Measurements from ENCODE around the gene SELE.

Gene SELE

DNA sequence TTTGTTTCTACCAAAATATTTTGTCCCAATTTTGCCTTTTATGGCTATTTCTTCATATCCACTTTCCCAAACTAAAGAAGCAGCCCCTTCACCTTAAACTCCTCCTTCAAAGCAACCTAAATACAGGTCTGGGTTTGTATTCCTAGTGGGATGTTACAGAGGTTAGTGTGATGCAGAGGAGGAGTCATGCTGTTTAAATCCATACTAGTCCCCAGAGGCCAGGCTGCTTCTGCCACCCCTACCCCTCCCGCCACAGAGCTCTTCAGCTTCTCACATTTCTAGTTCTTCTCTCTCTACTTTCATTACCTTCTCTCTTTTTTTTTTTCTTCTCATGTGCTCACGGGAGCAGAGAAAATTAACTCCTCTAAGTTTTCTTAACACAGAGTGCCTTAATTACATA lies 51.8 kb downstream of the SELE start:
- DNase-seq (ENCODE audit: low spot score): no peak

DNA sequence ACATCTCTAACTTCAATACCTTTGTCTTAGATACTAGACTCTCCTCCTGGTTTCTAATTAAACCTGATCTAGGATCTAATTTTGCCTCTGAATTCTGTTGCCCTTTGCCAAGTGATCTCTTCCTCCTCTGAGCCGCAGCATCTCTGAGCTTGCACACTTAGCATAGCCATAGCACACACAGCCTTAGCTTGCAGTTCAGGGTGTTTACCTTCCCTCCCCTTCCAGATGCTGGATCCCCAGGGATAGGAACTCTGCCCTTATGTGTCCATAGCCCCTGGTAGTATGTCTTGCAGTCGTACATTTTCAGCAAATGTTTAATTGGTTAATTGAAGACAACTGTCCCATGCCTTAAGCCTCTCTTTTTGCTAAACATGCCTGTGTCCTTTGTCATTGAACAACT lies 52.7 kb downstream of the SELE start:
- DNase-seq (ENCODE audit: low spot score): no peak

DNA sequence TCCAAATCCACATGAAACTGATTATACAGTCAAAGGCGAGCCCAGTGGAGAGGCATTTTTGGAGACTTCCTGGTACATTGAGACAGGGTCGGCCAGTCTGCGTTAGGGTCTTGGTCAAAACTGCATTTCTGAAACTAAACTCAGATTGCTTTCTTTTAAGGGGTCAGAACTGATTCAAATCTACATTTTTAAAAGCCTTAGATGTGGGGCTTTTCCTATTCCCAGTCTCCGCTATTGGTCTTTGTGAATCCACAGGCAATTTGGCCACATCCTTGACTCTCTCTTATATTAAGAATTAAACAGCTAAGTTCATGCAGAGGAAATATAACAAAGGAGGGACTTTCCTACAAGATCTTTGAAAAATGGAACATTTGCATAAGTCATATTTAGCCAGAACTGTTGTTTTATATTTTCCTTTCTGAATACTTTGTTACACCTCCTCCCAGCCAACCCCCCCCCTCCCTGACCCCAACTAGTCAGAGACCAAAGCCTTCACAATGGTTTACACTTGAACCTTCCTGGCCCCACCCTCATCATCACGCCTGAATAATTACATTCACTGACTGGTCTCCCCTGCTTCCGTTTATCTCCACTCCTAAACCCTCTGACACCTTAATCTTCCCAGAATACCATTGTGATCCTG lies 53.4 kb downstream of the SELE start:
- DNase-seq (ENCODE audit: low spot score): no peak

DNA sequence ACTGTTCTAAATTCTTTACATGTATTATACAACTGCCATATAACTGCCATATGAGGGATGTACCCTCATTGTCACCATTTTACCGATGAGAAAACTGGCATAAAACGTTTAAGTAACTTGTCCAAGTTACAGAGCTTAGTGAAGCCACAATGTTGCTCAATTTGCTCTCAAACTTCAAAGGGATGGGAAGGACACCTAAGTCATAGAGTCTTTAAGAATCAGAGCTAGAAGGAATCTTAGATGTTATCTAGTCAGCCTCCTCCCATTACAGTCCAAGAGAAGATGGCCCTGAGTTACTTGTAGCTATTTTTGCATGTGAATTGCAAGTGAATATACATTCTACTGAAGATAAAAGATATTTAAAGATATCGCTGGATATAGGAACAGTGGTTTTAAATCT lies 54.2 kb downstream of the SELE start:
- no peak for DNase-seq (ENCODE audit: low spot score)

DNA sequence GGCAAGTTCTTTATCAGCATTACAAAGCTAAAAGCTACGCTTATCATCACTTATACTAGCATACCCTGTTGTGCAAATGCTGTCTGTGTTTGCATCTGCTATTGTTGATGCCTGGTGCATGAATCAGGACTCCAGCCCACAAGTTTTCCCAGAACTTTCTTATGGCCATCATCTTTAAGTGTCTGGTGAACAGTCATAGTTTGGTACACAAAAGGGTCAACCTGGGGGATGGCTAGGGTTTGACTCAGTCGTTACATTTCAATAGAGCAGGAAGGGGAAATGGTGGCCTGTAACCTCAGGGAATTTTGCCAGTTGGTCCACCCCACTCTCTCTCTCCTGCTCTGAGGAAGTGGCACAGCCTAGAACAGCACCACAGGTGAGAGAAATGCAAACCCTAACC lies 57.9 kb downstream of the SELE start:
- DNase-seq (ENCODE audit: low spot score): no peak
